HG03139 (cell line): ENCODE measurements around the gene AHI1.
"Not testable (repeated sequence)": the region's sequence is repeated elsewhere in the genome, so short reads cannot be mapped to it uniquely, and the experiment has no call there.

Experiments
- ATAC-seq: cut with Tn5 transposase; IDR thresholded peaks from one replicate; pipeline ENCODE4 v1.9.1; 2021; ENCODE audit not compliant: unreplicated experiment

Gene AHI1

GRCh38 chr6:135269481-135269891 is 228.1 kb downstream of the AHI1 start:
- no peak for ATAC-seq

GRCh38 chr6:135268740-135269139 is 228.8 kb downstream of the AHI1 start:
- ATAC-seq = no peak

GRCh38 chr6:135268263-135268662 is 229.3 kb downstream of the AHI1 start:
- no peak for ATAC-seq

- ATAC-seq = no peak
Observed at GRCh38 chr6:135267085-135267484, 230.5 kb downstream of the AHI1 start.

- no peak for ATAC-seq
Observed at GRCh38 chr6:135266675-135267074, 230.9 kb downstream of the AHI1 start.

GRCh38 chr6:135265278-135265677 is 232.3 kb downstream of the AHI1 start:
- ATAC-seq = no peak

- no peak for ATAC-seq
Observed at GRCh38 chr6:135261872-135262725, 235.4 kb downstream of the AHI1 start.

GRCh38 chr6:135260612-135261011 is 236.9 kb downstream of the AHI1 start:
- no peak for ATAC-seq

GRCh38 chr6:135258970-135259369 is 238.6 kb downstream of the AHI1 start:
- no peak for ATAC-seq

- ATAC-seq = no peak
Observed at GRCh38 chr6:135257631-135258405, 239.7 kb downstream of the AHI1 start.

GRCh38 chr6:135256866-135257265 is 240.7 kb downstream of the AHI1 start:
- no peak for ATAC-seq

- ATAC-seq = no peak
Observed at GRCh38 chr6:135254471-135254870, 243.1 kb downstream of the AHI1 start.

GRCh38 chr6:135251498-135252441 is 245.8 kb downstream of the AHI1 start:
- no peak for ATAC-seq

- ATAC-seq = no peak
Observed at GRCh38 chr6:135250751-135251497, 246.6 kb downstream of the AHI1 start.

- ATAC-seq = no peak
Observed at GRCh38 chr6:135250234-135250633, 247.3 kb downstream of the AHI1 start.

GRCh38 chr6:135246412-135247012 is 251.0 kb downstream of the AHI1 start:
- not testable (repeated sequence) for ATAC-seq

GRCh38 chr6:135244805-135245204 is 252.7 kb downstream of the AHI1 start:
- no peak for ATAC-seq

GRCh38 chr6:135243871-135244796 is 253.4 kb downstream of the AHI1 start:
- no peak for ATAC-seq

- ATAC-seq = no peak
Observed at GRCh38 chr6:135240711-135241110, 256.8 kb downstream of the AHI1 start.
